ENCODE data around the gene ASCL3. TPM values are rescaled to one million over a fixed set of nuclear protein-coding genes. Genes with fewer than 3 reads are reported as not detected.

ASCL3 gene
- total and polyA plus RNA-seq, 2 experiments from 2014 or later: not detected

DNA sequence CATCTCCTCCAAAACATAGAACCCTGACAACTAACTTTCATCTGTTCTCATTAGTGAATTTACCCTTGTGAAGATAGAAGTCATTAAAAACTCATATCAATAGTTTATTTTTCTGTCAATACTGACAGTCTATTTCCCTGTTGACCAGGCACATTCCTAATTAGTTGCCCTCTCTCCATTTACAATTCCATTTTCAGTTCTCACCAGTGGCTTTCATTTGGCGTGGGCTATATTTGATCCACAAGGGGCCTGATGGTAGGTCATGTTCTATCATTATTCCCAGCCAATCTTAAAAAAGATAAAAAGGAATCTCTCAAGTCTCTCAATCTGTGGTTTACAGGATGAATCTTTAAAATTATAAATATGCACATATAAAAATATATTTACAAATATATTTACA, 35.7 kb downstream of the ASCL3 start (continued):
- TF ChIP-seq, protein P1, sequence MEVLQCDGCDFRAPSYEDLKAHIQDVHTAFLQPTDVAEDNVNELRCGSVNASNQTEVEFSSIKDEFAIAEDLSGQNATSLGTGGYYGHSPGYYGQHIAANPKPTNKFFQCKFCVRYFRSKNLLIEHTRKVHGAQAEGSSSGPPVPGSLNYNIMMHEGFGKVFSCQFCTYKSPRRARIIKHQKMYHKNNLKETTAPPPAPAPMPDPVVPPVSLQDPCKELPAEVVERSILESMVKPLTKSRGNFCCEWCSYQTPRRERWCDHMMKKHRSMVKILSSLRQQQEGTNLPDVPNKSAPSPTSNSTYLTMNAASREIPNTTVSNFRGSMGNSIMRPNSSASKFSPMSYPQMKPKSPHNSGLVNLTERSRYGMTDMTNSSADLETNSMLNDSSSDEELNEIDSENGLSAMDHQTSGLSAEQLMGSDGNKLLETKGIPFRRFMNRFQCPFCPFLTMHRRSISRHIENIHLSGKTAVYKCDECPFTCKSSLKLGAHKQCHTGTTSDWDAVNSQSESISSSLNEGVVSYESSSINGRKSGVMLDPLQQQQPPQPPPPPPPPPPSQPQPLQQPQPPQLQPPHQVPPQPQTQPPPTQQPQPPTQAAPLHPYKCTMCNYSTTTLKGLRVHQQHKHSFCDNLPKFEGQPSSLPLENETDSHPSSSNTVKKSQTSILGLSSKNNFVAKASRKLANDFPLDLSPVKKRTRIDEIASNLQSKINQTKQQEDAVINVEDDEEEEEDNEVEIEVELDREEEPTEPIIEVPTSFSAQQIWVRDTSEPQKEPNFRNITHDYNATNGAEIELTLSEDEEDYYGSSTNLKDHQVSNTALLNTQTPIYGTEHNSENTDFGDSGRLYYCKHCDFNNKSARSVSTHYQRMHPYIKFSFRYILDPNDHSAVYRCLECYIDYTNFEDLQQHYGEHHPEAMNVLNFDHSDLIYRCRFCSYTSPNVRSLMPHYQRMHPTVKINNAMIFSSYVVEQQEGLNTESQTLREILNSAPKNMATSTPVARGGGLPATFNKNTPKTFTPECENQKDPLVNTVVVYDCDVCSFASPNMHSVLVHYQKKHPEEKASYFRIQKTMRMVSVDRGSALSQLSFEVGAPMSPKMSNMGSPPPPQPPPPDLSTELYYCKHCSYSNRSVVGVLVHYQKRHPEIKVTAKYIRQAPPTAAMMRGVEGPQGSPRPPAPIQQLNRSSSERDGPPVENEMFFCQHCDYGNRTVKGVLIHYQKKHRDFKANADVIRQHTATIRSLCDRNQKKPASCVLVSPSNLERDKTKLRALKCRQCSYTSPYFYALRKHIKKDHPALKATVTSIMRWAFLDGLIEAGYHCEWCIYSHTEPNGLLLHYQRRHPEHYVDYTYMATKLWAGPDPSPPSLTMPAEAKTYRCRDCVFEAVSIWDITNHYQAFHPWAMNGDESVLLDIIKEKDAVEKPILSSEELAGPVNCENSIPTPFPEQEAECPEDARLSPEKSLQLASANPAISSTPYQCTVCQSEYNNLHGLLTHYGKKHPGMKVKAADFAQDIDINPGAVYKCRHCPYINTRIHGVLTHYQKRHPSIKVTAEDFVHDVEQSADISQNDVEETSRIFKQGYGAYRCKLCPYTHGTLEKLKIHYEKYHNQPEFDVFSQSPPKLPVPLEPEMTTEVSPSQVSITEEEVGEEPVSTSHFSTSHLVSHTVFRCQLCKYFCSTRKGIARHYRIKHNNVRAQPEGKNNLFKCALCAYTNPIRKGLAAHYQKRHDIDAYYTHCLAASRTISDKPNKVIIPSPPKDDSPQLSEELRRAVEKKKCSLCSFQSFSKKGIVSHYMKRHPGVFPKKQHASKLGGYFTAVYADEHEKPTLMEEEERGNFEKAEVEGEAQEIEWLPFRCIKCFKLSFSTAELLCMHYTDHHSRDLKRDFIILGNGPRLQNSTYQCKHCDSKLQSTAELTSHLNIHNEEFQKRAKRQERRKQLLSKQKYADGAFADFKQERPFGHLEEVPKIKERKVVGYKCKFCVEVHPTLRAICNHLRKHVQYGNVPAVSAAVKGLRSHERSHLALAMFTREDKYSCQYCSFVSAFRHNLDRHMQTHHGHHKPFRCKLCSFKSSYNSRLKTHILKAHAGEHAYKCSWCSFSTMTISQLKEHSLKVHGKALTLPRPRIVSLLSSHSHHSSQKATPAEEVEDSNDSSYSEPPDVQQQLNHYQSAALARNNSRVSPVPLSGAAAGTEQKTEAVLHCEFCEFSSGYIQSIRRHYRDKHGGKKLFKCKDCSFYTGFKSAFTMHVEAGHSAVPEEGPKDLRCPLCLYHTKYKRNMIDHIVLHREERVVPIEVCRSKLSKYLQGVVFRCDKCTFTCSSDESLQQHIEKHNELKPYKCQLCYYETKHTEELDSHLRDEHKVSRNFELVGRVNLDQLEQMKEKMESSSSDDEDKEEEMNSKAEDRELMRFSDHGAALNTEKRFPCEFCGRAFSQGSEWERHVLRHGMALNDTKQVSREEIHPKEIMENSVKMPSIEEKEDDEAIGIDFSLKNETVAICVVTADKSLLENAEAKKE (CRISPR knock-in tag; IDR thresholded peaks at IDR 0.05): no peak
- TF ChIP-seq CTCF (conservative IDR thresholded peaks at IDR 0.05; ENCODE audit: low read depth in 2 of 2): no peak

GRCh38 chr11:8905528-8906165, 37.2 kb downstream of the ASCL3 start:
- H2AFZ ChIP-seq: no peak overlapping the region
- ATAC-seq: no peak
- TF ChIP-seq ZNF331 (CRISPR knock-in tag; IDR thresholded peaks at IDR 0.05; ENCODE audit: low read depth) (no peak), EZH2phosphoT487 (IDR thresholded peaks at IDR 0.05; ENCODE audit: unreplicated experiment) (no peak), CREB1 (CRISPR knock-in tag; IDR thresholded peaks at IDR 0.05; ENCODE audit: low read depth) (no peak), JUNB (IDR thresholded peaks at IDR 0.05; ENCODE audit: unreplicated experiment) (no peak)
- TF ChIP-seq, protein P1 (CRISPR knock-in tag; IDR thresholded peaks at IDR 0.05): no peak

More at GRCh38 chr11:8905528-8906165, 37.2 kb downstream of the ASCL3 start:
- Histone ChIP-seq H3F3A (replicated peaks; ENCODE audit: low read depth) (peaks cover 4% of the 10 kb centered on the region; the same call in 1 of the 2 replicates), H3K4me3 (no peak overlapping the region), H3K27me3 (ENCODE audit: insufficient read depth) (peaks cover 25% of the 10 kb centered on the region), H4K20me1 (replicated peaks; ENCODE audit: insufficient read depth) (no peaks in the 10 kb centered on the region), H3K4me2 (no peak overlapping the region), H3K79me2 (replicated peaks; ENCODE audit: insufficient read depth) (no peaks in the 10 kb centered on the region), H3K9me2 (ENCODE audit: insufficient read depth) (no peaks in the 10 kb centered on the region), H3K4me1 (ENCODE audit: insufficient read depth) (peaks cover 6% of the 10 kb centered on the region), H3K36me3 (ENCODE audit: insufficient read depth) (no peaks in the 10 kb centered on the region), H3K27ac (ENCODE audit: low read depth) (no peak overlapping the region)
- H3K36me3 Mint-ChIP-seq (ENCODE audit: low read depth): no peaks in the 10 kb centered on the region; the same call in 2 of the 3 replicates
- H3K4me1 Mint-ChIP-seq: peaks cover 9% of the 10 kb centered on the region
- peaks cover 12% of the 10 kb centered on the region for H3K27me3 Mint-ChIP-seq (ENCODE audit: insufficient read depth, low read depth, poor library complexity)
- DNase-seq (ENCODE audit: low spot score): no peak
- no peak overlapping the region for H3K4me3 Mint-ChIP-seq
- H3K27ac Mint-ChIP-seq: no peak overlapping the region
- H3K9me3 Mint-ChIP-seq: no peaks in the 10 kb centered on the region
